Stimulated activated memory B cell treated with anti-CD40 and anti-IgM and Interleukin-4, amounts not matched to agents 10 μg/mL and 1 μg/mL and 100 μg/mL, for 72 hours (primary cell): ENCODE results near the gene SH3BP5L.

Experiments
- ATAC-seq: fragments of 150-1000 bp; cut with Tn5 transposase; 2 replicates; pipeline ENCODE4 v1.10.0; 2021
- H3K27ac Mint-ChIP-seq: one replicate; pipeline ENCODE4 v1.8.0; 2022; ENCODE audit warnings: mild to moderate bottlenecking, mixed read lengths
- H3K27me3 Mint-ChIP-seq: one replicate; pipeline ENCODE4 v1.8.0; 2022; ENCODE audit warnings: mixed read lengths
- H3K36me3 Mint-ChIP-seq: one replicate; pipeline ENCODE4 v1.8.0; 2022; ENCODE audit warnings: mixed read lengths
- H3K4me1 Mint-ChIP-seq: one replicate; pipeline ENCODE4 v1.8.0; 2022; ENCODE audit warnings: mixed read lengths
- H3K4me3 Mint-ChIP-seq: one replicate; pipeline ENCODE4 v1.8.0; 2022; ENCODE audit warnings: mild to moderate bottlenecking, moderate library complexity, mixed read lengths
- H3K9me3 Mint-ChIP-seq: one replicate; pipeline ENCODE4 v1.8.0; 2022; ENCODE audit warnings: mixed read lengths

The SH3BP5L gene

DNA sequence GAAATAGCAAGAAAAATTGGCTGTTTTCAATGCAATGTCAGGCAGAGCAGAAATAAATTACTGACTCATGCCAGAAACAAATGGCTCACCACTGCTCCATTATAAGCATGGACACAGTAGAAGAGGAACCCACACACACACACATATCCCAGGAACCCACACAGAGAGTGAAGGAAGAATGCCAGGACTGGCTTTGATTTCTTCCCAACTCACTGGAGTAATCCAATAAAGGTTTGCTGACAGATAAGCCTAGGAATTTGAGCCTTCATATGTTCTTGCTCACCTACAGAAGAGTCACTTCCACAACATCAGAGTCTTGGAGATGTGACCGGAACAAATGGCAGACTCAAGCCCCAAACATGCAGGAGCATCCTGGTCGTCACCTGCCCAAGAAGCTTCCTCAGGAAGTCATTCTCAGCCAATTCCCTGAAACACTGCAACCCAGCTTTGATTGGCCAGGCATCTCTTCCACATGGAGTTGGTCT, 2.2 kb downstream of the SH3BP5L start:
- H3K4me1 Mint-ChIP-seq = peaks cover 82% of the 10 kb centered on the region
- H3K4me3 Mint-ChIP-seq = peak overlapping the region; percentile 98
- no peaks in the 10 kb centered on the region for H3K9me3 Mint-ChIP-seq
- ATAC-seq = no peak
- no peaks in the 10 kb centered on the region for H3K27me3 Mint-ChIP-seq
- peaks cover 41% of the 10 kb centered on the region for H3K36me3 Mint-ChIP-seq
- H3K27ac Mint-ChIP-seq = no peak overlapping the region

DNA sequence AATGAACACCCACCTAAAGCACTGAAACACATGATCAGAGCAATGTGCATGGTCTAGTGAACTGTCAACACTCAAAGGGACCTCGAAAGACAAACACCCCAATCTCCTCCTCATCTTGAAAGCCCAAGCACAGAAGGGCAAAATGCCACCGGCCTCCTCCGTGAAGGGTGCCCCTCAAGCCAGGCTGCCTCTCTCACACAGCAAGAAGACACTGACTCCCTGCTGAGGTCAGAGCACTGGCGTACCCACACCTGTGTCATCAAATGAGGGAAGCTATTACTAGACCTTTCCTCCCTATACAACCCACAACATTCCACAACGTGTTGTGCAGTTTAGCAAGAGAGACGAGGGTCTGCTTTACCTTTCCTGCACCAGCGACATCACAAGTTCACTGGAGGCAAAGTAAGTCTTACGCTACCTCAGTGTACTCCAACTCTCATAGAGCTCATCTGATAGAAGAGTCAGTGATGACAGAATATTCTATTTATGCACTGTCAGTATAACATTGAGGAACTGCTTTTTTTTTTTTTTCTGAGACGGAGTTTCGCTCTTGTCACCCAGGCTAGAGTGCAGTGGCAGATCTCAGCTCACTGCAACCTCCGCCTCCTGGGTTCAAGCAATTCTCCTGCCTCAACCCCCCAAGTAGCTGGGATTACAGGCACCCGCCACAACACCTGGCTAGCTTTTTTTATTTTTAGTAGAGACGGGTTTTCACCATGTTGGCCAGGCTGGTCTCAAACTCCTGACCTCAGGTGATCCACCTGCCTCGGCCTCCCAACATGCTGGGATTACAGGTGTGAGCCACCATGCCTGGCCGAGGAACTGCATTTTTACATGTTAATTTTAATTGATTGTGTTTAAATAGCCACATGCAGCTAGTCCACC, 3.3 kb downstream of the SH3BP5L start:
- peak overlapping the region; percentile 76 for H3K27ac Mint-ChIP-seq
- no peaks in the 10 kb centered on the region for H3K27me3 Mint-ChIP-seq
- peak overlapping the region; percentile 56 for H3K4me3 Mint-ChIP-seq
- peaks cover 92% of the 10 kb centered on the region for H3K4me1 Mint-ChIP-seq
- ATAC-seq = peak; percentile 22
- peaks cover 52% of the 10 kb centered on the region for H3K36me3 Mint-ChIP-seq
- no peaks in the 10 kb centered on the region for H3K9me3 Mint-ChIP-seq

DNA sequence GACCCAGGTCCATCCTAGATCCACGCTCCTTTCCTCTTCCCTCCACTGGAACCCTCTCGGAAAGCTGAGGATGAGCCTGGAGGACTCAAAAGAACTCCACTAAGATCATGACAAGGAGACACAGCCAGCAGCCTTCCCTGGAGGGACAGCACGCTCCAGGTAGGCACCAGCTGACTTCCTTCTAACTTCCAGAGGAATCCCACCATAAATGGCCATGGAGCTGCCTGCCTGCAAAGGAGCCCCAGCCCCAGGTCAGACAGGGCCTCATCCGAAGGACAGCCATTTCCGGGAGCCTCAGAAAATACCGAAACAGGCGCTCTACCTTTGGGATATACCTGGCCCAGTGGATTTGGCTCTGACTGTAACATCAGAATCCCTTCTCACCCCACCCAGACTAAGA, 4.1 kb downstream of the SH3BP5L start:
- peaks cover 92% of the 10 kb centered on the region for H3K4me1 Mint-ChIP-seq
- H3K27ac Mint-ChIP-seq = peak overlapping the region; percentile 76
- no peak overlapping the region for H3K4me3 Mint-ChIP-seq
- H3K36me3 Mint-ChIP-seq = peaks cover 59% of the 10 kb centered on the region
- H3K9me3 Mint-ChIP-seq = no peaks in the 10 kb centered on the region
- no peak for ATAC-seq
- no peaks in the 10 kb centered on the region for H3K27me3 Mint-ChIP-seq

DNA sequence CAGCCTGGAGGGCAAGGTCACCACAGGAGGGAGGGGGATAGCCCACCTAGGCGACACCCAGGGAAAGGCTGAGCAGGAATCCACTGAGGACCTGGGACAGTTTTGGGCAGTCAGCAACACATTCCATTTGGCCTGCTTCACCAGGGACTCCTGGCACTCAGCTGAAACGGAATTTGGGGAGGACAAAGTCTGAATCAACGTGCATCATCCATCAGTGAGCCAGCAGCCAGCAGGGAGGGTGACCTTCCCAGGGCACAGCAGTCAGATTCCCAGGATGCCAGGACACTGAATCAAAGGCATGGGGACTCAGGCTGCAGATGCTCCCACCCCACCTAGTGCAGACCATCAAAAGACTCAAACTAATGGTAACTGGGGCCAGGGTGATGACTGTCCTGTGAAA, 4.6 kb downstream of the SH3BP5L start:
- Mint-ChIP-seq H3K27ac (peak overlapping the region; percentile 50), H3K4me3 (no peak overlapping the region), H3K27me3 (no peaks in the 10 kb centered on the region), H3K36me3 (peaks cover 64% of the 10 kb centered on the region), H3K9me3 (no peaks in the 10 kb centered on the region), H3K4me1 (peaks cover 95% of the 10 kb centered on the region)
- no peak for ATAC-seq

DNA sequence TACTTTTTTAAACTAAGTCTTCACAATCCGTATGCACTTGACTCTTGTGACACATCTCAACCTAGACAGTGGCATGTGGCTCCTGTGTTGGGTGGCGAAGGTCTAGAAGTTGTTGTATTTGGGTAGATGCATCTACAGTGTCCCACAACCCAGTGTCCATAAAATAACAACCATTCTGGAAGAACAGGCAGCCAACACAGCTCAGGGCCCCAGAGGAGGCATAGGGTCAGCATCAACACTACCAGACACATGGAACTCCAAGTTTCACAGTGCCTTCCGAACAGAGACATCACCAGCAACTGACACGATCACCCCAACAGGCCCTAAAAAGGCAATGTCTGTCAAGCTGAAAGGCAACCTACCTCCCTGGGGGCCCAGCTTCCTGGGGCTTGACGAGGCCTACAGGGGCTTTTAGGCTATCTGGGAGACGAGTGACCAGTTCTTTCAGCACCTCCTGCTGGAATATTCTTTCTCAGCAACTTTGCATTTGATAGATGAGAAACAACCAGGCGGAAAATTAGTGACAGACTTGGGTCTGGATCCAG, 5.6 kb downstream of the SH3BP5L start:
- Mint-ChIP-seq H3K27me3 (no peaks in the 10 kb centered on the region), H3K4me3 (no peak overlapping the region), H3K36me3 (peaks cover 72% of the 10 kb centered on the region), H3K27ac (peak overlapping the region; percentile 50), H3K4me1 (peaks cover 88% of the 10 kb centered on the region), H3K9me3 (no peaks in the 10 kb centered on the region)
- no peak for ATAC-seq

DNA sequence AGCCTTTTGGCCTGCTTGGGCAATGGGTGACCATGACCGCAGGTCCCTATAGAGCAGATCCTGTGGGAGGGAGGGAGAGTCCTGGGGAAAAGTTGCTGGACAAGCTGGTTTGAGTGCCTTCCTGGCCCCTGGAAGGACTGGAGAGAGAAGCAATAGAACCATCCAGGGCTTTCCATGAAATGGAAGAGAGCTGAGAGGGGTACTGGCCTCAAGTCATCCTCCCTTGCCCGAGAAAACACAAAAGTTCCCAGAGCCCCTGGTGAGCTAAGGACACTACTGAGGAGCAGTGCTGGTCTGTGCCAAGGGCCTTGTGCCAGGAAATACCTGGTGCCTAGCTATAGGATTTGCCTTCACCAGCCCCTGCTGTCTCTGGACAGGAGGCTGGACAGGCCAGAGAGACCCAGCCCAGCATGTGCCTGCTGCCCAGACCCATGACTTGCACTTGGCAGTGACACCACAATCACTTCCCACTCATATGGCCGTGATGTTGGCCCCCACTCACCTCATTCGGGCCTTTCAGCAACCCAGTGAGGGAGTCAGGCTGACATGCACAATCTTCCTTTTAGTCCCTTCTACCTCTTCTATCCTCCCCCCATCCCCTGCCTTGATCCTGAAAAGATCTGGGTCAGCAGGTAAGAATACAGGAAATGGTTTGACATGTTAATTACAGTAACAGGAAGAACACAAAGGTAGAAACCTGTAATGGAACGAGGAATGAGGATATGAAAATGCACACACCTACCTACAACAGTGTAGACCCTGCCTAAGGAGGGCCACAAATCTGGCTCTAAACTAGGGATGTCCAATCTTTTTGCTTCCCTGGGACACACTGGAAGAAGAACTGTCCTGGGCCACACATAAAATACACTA, 7.0 kb downstream of the SH3BP5L start:
- peaks cover 71% of the 10 kb centered on the region for H3K36me3 Mint-ChIP-seq
- peaks cover 74% of the 10 kb centered on the region for H3K4me1 Mint-ChIP-seq
- no peaks in the 10 kb centered on the region for H3K27me3 Mint-ChIP-seq
- H3K4me3 Mint-ChIP-seq = peak overlapping the region; percentile 42
- H3K27ac Mint-ChIP-seq = peak overlapping the region; percentile 77
- peak; percentile 69 for ATAC-seq
- H3K9me3 Mint-ChIP-seq = no peaks in the 10 kb centered on the region

DNA sequence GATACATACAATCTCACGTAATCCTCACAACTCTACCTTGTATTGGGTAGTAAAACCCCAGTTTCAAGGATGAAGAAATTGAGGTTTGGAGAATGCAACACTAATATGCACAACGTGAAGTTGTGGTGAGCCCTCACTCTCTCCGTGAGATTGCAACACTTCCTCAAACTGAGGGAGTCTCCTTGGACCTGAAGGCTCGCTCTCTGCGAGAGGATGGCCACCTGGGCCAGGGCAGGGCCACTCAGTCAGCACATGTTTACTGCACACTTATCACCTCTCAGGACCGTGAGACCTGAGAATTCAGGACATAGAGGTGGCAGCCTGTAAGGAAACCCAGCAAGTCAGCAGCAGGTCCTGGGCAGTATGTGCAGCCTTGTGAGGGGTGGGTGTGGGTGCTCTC, 8.7 kb downstream of the SH3BP5L start:
- Mint-ChIP-seq H3K4me3 (no peak overlapping the region), H3K9me3 (no peaks in the 10 kb centered on the region), H3K4me1 (peaks cover 62% of the 10 kb centered on the region), H3K27me3 (no peaks in the 10 kb centered on the region), H3K27ac (peak overlapping the region; percentile 77), H3K36me3 (peaks cover 79% of the 10 kb centered on the region)
- ATAC-seq = peak; percentile 39

DNA sequence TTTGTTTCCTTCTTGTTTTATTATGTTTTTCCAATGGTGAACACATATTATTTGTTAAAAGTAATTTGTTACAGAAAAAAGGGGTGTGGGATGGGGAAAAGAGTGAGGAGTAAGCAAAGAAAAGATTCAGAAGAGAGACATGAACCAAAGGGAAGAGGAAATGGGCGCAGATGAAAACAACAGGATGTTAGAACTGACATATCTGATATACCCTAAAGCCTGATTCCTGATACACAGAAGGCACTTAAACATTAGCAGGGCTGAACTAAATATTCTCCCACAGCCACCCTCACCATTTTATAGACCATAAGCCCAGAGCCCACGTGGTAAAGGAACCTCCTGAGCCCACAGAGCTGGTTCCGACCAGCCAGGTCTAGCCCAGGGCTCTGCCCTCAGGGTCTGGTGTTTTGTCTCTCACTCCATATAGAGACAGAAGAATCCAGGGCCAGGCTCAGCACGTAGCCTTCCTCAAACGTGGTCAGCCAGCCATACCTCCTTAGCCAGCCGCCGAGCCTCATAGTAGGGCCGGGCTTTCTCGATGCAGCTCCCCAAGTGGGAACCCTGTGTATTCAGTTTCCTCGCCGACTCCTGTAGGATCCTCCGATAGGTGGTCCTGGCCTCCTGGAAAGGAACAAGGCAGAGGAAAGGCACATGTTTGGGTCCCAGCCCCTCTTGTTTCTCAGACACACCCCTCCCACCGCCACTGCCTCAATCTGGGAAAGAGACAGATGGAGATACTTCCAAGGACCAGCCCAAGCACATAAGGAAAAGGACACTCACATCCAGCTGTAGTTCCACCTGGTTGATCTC, 9.5 kb downstream of the SH3BP5L start:
- Mint-ChIP-seq H3K9me3 (no peaks in the 10 kb centered on the region), H3K27ac (no peak overlapping the region), H3K27me3 (no peaks in the 10 kb centered on the region), H3K4me1 (peaks cover 56% of the 10 kb centered on the region), H3K4me3 (no peak overlapping the region), H3K36me3 (peaks cover 81% of the 10 kb centered on the region)
- ATAC-seq = no peak

DNA sequence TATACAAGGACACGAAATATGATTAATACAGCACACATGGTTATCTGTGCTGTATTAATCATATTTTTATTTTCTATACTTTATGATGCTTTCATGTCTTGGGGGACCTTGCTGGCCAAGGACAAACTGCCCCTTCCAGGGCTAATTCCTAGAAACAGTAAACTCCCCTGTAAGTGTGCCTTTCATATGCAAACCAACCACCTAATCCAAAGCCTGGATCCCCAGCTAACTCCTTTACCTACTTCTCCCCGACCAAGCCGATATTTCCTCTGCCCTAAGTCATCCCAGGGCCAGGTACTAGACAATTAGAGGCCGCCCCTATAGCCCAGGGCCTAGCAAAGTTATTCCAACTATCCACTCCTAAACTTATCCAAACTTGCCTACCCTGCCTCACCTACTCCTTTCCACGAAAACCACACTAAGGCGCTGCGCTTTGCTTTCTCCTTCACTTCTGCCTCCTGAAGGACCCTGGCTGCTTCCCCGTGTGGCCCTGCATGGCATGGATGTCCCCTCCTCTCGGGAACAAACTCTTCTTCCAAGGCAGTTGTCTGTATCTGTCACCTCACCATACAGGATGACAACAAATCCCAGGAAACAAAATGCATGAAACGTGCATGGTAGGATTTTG, 10.2 kb downstream of the SH3BP5L start:
- peaks cover 79% of the 10 kb centered on the region for H3K36me3 Mint-ChIP-seq
- H3K9me3 Mint-ChIP-seq = no peaks in the 10 kb centered on the region
- H3K27ac Mint-ChIP-seq = no peak overlapping the region

DNA sequence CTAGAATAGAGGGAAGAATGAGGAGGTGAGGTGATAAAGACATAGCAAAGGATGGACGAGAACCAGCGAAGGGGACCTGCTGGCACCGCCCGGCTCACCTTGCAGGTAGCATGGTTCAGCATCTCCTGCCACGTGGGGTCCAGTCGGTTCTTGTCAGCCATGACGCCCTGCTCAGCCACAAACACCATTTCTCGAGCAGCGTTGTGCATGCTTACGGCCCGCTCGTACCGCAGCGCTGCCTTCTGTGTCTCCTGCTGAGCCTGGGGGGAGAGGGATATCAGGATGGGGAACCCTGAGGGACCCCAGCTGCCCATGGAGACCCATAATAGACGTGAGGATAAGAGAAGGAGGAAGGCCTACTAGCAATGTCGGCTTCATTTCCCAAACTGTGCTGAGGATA, 11.4 kb downstream of the SH3BP5L start:
- peaks cover 43% of the 10 kb centered on the region for H3K4me1 Mint-ChIP-seq
- peaks cover 72% of the 10 kb centered on the region for H3K36me3 Mint-ChIP-seq
- ATAC-seq = no peak
- no peaks in the 10 kb centered on the region for H3K27me3 Mint-ChIP-seq
- H3K9me3 Mint-ChIP-seq = no peaks in the 10 kb centered on the region
- H3K27ac Mint-ChIP-seq = no peak overlapping the region
- H3K4me3 Mint-ChIP-seq = no peak overlapping the region

More for the DNA sequence above, 10.2 kb downstream of the SH3BP5L start:
- Mint-ChIP-seq H3K27me3 (no peaks in the 10 kb centered on the region), H3K4me3 (no peak overlapping the region), H3K4me1 (peaks cover 53% of the 10 kb centered on the region)
- ATAC-seq = no peak

DNA sequence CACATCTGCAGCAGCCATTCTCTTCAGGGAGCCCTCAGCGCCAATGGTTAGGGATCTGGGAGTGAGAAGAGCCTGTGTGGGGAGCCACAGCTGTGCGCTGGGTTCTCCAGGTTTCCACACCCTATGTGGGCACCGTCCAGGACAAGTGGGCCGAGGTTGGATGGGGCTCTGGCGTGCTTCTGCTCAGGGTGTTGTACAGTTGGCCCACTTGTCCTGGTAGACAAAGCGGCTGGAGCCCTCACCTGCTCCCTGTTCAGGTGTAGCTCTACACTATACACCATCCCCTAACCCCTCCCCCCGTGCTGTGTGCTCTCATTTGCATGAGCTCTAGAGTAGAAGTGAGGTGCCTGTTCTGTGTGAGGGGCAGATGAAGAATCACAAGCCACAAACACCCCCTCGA, 12.2 kb downstream of the SH3BP5L start:
- Mint-ChIP-seq H3K4me1 (peaks cover 35% of the 10 kb centered on the region), H3K27ac (no peak overlapping the region), H3K36me3 (peaks cover 64% of the 10 kb centered on the region), H3K4me3 (no peak overlapping the region), H3K9me3 (no peaks in the 10 kb centered on the region), H3K27me3 (no peaks in the 10 kb centered on the region)
- ATAC-seq = no peak

DNA sequence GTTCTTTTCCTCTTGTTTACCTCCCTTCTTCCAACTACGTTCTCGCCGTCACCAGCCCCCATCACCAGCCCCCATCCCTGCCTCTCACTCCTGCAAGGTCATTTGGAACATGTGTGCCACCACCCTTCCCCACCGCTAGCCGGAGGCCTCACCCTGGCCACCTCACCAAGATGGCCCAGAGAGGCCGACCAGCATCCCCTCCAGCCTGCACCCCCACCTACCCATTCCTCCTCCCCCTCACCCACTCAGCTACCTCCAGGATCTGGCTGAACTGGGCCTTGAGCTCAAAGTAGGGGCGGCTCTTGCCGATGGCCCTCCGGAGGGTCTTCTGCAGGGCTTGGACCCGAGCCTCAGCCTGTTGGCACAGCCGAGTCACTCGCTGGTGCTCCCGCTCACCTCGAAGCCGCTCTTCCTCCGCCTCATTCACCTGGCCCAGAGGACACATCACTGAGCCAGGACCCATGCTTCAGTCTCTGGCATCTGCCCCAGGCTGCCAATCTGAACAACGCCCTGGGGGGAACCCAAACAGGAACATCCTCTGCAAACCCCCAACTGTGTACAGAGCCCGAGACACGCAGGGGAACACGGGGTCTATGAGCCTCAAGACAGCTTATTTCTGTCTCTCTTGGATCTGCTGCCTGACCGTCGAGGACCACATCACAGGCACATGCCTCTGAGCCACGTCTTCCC, 12.8 kb downstream of the SH3BP5L start:
- H3K36me3 Mint-ChIP-seq = peaks cover 58% of the 10 kb centered on the region
- H3K27ac Mint-ChIP-seq = no peak overlapping the region
- peaks cover 29% of the 10 kb centered on the region for H3K4me1 Mint-ChIP-seq
- no peak for ATAC-seq
- no peaks in the 10 kb centered on the region for H3K9me3 Mint-ChIP-seq
- no peaks in the 10 kb centered on the region for H3K27me3 Mint-ChIP-seq
- no peak overlapping the region for H3K4me3 Mint-ChIP-seq

DNA sequence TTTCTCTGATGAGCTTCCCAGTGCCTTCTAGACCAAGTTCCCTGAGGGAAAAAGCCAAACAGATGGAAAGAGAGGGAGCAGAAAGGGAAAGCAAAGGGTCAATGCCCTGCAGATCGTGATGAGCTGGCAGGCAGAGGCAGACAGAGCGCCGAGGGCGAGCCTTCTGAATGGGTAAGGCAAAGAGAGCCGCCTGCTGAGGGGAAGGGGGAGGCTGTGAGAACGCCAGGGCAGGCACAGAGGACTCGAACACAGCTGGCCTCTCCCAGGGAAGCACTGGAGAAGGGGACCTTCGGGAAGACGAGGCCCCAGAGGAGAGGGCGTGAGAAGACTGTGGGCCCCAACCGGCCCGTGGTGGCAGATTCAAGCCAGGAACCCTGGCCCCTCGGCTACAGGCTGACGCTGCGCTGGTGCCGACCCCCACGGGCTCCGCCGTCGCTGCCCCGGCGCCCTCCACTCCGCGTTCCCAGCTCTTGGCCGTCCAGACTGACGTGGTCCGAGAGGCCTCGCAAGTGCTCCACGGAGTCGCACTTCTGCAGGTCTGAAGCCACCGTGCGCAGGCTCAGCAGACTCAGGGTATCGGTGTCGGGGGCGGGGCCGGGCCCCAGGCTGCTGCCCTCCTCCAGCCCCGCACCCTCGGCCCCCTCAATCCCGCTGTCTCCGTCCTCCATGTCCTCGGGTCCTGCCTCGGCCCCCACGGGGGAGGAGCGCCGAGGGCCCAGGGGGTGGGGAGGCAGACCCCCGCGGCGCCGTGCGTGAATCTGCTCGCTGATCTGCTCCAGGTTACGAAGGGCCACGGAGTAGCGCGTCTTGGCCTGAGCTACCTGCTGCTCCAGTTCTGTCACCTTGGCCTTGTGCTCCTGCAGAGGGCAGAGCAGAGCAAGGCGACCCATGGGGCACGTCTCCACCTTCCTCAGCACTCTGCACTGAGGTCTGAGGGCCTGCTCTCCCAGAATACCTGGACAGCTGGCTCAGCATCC, 13.9 kb downstream of the SH3BP5L start:
- H3K4me3 Mint-ChIP-seq = no peak overlapping the region
- H3K36me3 Mint-ChIP-seq = peaks cover 49% of the 10 kb centered on the region
- no peaks in the 10 kb centered on the region for H3K9me3 Mint-ChIP-seq
- ATAC-seq = peak; percentile 37
- H3K27ac Mint-ChIP-seq = peak overlapping the region; percentile 31
- peaks cover 26% of the 10 kb centered on the region for H3K4me1 Mint-ChIP-seq
- H3K27me3 Mint-ChIP-seq = no peaks in the 10 kb centered on the region
